ENCODE results near the gene GLRB. TPM values are rescaled to one million over a fixed set of nuclear protein-coding genes. Genes with fewer than 3 reads are reported as not detected.

The GLRB gene
- total and polyA plus RNA-seq, 3 donors from 2014 or later: 2.4 to 4.4 (median 2.6) TPM

DNA sequence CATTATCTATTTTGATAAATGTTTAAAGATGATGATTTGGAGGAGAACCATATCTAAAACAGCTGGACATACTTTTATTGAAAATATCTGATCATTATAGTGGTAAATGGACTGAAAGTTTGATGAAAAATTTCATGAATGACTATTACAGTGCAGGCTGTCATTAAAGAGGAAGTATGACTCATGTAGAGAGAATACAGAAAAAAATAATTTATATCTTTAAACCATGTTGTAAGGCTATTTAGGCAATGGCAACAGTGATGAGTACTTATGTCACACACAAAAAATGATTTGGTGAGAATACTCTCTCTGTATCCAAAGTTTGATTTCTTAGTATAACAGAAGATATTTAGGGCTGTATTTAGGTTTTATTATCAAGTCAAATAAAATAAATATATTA lies 3.9 kb upstream of the GLRB start:
- H3K27ac ChIP-seq: no peak overlapping the region
- no peak for TF ChIP-seq POLR2A (IDR thresholded peaks at IDR 0.05)
- TF ChIP-seq, protein P1, sequence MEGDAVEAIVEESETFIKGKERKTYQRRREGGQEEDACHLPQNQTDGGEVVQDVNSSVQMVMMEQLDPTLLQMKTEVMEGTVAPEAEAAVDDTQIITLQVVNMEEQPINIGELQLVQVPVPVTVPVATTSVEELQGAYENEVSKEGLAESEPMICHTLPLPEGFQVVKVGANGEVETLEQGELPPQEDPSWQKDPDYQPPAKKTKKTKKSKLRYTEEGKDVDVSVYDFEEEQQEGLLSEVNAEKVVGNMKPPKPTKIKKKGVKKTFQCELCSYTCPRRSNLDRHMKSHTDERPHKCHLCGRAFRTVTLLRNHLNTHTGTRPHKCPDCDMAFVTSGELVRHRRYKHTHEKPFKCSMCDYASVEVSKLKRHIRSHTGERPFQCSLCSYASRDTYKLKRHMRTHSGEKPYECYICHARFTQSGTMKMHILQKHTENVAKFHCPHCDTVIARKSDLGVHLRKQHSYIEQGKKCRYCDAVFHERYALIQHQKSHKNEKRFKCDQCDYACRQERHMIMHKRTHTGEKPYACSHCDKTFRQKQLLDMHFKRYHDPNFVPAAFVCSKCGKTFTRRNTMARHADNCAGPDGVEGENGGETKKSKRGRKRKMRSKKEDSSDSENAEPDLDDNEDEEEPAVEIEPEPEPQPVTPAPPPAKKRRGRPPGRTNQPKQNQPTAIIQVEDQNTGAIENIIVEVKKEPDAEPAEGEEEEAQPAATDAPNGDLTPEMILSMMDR (IDR thresholded peaks at IDR 0.05): no peak
- DNase-seq: no peak
- H3K36me3 ChIP-seq (ENCODE audit: low read depth, missing control alignments): no peaks in the 10 kb centered on the region
- intact Hi-C loops (cut with DNase I; ENCODE audit: low total_unique reads): no loop called here
- H3K9me3 ChIP-seq: no peaks in the 10 kb centered on the region
- H3K4me3 ChIP-seq: no peak overlapping the region
- no peaks in the 10 kb centered on the region for H3K4me1 ChIP-seq
- H3K27me3 ChIP-seq: no peaks in the 10 kb centered on the region

DNA sequence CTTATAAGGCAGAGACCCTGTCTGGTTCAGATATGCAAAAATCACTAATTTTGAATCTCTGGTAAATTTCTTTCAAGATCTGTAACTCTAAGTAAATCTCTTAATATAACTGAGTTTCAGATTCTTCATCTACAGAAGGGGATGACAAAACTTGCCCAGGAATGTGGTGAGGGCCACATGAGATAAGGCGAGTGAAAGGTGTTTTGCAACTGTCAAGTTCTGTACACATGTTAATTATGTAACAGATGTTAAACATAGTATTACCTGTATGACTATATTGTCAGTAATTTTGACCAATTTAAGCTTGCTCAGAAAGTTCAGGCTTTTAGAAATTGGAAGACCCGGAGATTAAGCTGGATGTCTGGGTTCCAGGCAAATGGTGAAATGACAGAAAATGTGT lies 549 bp upstream of the GLRB start:
- Histone ChIP-seq H3K27me3 (no peaks in the 10 kb centered on the region), H3K36me3 (ENCODE audit: low read depth, missing control alignments) (no peaks in the 10 kb centered on the region), H3K27ac (no peak overlapping the region), H3K9me3 (no peaks in the 10 kb centered on the region), H3K4me3 (peak overlapping the region; percentile 57 to 64), H3K4me1 (no peaks in the 10 kb centered on the region)
- no peak for DNase-seq
- intact Hi-C loops (cut with DNase I; ENCODE audit: low total_unique reads): no loop called here
- TF ChIP-seq, protein P1 (IDR thresholded peaks at IDR 0.05): no peak
- no peak for TF ChIP-seq POLR2A (IDR thresholded peaks at IDR 0.05)
- 57 to 78% methylated on average over 2 of the region's 2 CpGs for WGBS, 2 donors

- H3K27ac ChIP-seq: no peak overlapping the region
- whole genome bisulfite sequencing, 2 donors: 2 to 4% methylated on average over 8 of the region's 8 CpGs
- DNase-seq: peak; percentile 38
- intact Hi-C loops (cut with DNase I; ENCODE audit: low total_unique reads): no loop called here
- TF ChIP-seq, protein P1 (IDR thresholded peaks at IDR 0.05): no peak
- no peak for TF ChIP-seq POLR2A (IDR thresholded peaks at IDR 0.05)
- no peaks in the 10 kb centered on the region for H3K4me1 ChIP-seq
- no peaks in the 10 kb centered on the region for H3K36me3 ChIP-seq (ENCODE audit: low read depth, missing control alignments)
- peak overlapping the region; percentile 57 to 64 for H3K4me3 ChIP-seq
- H3K27me3 ChIP-seq: no peaks in the 10 kb centered on the region
- no peaks in the 10 kb centered on the region for H3K9me3 ChIP-seq
Observed at GRCh38 chr4:157076578-157076947, 613 bp downstream of the GLRB start.

DNA sequence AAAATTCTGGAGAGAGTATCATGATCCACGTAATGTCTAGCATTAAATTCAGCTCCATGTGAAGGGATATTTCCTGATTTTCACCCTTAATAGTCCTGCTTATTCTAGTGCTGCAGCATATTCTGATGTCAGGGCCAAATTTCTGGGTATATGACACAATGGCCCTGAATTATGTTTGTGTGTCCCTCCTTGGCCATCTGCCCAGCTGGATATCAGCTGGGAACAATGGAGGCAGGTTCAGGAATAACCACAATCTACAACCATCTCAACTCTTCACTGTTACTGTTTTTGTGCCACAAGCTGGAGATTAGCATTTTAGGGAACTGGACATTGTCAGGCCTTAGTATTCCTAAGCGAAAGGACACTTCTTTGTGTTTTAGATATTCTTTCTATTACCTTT lies 3.5 kb downstream of the GLRB start:
- H3K27me3 ChIP-seq: no peaks in the 10 kb centered on the region
- no peaks in the 10 kb centered on the region for H3K4me1 ChIP-seq
- TF ChIP-seq, protein P1 (IDR thresholded peaks at IDR 0.05): no peak
- no peak for TF ChIP-seq POLR2A (IDR thresholded peaks at IDR 0.05)
- intact Hi-C loops (cut with DNase I; ENCODE audit: low total_unique reads): no loop called here
- no peaks in the 10 kb centered on the region for H3K36me3 ChIP-seq (ENCODE audit: low read depth, missing control alignments)
- H3K9me3 ChIP-seq: no peaks in the 10 kb centered on the region
- no peak overlapping the region for H3K27ac ChIP-seq
- DNase-seq: no peak
- H3K4me3 ChIP-seq: no peak overlapping the region
- WGBS, 2 donors: 88 to 97% methylated on average over 2 of the region's 2 CpGs

DNA sequence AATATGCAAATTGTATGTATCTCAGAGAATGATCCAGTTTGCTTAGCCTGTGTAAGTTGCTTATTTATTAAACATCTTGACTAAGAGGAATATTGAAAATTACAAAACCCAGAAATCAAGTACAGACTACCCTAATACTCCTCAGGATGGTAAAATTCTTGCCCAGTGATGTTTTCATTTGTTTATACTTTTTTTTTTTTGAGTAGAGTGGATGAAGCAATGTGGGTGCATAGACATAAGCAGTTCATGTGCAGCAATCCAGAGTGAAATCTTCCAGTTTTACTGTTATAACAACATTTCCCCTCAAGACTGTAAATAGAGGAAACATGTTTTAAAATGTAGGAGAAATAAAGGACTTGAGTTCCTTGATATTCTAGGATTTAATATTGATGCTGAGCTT lies 4.7 kb downstream of the GLRB start:
- H3K4me1 ChIP-seq: no peaks in the 10 kb centered on the region
- no peak for TF ChIP-seq POLR2A (IDR thresholded peaks at IDR 0.05)
- TF ChIP-seq, protein P1 (IDR thresholded peaks at IDR 0.05): no peak
- DNase-seq: no peak
- H3K27ac ChIP-seq: no peak overlapping the region
- H3K27me3 ChIP-seq: no peaks in the 10 kb centered on the region
- H3K4me3 ChIP-seq: no peak overlapping the region
- no peaks in the 10 kb centered on the region for H3K9me3 ChIP-seq
- intact Hi-C loops (cut with DNase I; ENCODE audit: low total_unique reads): no loop called here
- H3K36me3 ChIP-seq (ENCODE audit: low read depth, missing control alignments): no peaks in the 10 kb centered on the region

Data from testis (tissue), 3 donors.